Measurements from ENCODE around the gene SLC6A6.

Gene SLC6A6

GRCh38 chr3:14471016-14471415, 68.6 kb downstream of the SLC6A6 start:
- no peak for FAIRE-seq

DNA sequence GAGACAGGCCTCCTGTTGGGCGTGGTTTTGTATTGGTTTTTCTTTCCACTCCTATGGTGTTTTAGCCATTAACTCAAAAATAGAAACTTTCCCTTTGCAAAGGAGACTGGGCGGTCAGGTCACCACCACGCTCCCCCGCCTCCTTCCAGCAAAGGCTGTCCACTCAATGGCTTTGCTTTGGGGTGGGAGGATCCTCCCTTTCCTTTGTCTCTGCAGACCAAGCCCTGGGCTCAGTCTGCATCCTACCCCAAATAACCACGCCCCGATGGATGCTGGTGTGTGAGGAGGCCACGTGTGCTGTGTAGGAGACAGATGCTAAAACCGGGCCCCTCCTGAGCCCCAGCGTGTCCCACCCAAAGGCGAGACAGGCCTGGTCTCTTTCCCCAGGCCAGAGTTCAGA, 69.3 kb downstream of the SLC6A6 start:
- FAIRE-seq: no peak

- FAIRE-seq: no peak
Observed at GRCh38 chr3:14472471-14473351, 70.3 kb downstream of the SLC6A6 start.

- no peak for FAIRE-seq
Observed at GRCh38 chr3:14473411-14473891, 71.0 kb downstream of the SLC6A6 start.

DNA sequence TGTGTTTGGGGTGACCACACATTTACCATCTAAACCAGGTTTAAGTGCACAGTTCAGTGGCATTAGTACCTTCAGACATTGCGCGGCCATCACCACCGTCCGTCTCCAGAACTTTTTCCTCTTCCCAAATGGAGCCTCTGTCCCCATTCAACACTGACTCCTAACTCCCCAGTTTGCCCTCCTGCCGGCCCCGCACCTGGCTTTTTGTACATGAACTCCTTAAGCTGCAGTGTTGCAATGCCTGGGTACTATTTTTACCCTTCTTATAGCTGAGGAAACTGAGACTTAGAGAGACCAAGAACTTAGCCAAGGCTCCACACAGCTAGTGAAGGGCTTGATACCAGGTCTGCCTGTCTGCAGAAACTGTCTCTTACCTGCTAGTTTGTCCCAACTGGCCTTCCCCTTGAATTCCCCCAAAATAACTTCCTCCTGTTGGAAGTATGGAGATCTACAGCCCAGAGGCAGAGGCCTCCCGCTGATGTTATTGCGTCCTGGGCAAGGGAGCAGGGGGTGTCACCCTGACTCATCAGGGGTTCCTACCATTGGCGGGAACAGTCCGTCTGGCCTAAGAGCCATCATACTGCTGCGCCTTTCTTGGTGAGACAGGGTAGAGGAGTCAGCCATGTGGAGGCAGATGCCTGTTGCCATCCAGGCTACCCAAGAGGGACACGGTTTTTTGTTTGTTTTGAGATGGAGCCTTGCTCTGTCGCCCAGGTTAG, 72.1 kb downstream of the SLC6A6 start:
- FAIRE-seq: no peak

GRCh38 chr3:14475621-14476020, 73.2 kb downstream of the SLC6A6 start:
- FAIRE-seq: no peak

DNA sequence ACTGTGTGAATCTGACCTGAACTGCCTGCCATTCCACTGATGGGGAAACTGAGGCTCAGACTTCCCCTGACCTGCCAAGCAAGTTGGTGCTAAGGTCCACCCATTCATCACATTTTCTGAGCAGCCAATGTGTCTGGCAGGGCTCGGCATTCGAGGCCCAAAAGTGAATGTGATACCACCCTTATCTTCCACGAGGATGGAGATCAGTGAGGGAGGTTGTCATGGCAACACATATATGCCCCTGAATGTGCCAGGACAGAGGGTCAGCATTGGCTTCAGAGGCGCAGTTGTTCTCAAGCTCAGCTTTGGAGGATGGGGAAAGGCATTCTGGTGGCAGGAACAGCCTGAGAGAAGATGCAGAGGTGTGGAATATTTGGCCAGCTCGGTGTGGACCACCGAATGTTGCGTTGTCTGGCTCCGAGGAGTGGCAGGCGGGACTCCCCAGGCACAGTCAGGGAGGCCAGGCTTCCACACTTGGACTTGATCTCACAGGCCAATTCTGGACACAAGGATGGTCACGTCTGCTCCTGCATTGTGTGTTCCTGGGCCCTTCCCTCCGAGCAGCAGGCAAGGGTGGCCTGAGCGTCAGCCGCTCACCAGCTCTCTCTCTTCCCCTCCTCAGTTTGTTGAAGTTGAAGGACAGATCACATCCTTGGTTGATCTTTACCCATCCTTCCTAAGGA, 74.3 kb downstream of the SLC6A6 start:
- no peak for FAIRE-seq

DNA sequence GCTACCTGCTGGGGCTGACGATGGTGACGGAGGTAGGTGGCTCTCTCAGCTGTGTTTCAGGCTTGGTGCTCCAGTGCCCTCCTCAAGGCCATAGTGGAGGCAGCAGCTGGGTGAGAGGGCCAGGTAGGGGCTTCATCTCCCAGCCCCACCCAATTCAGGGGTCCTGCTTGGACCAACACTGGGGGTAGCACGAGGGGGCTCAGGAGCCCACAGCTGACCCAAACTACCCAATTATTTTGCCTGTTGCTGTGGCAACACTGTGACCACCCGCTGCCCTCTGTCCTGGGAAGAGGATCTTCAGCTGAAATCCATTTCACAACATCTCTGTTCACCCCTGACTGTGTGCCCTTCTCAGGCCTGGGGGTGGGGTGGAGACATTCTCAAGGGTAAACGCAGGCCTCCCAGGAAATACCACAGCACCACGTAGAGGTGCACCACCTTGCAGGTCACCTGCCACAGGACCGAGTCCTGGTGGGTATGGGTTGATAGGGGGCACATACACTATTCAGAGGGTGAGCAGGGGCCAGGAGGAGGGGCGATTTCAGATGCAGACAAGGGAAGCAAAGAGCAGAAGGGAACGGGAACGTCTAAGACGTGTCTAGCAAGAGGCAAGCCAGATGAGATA, 75.0 kb downstream of the SLC6A6 start:
- no peak for FAIRE-seq

- no peak for FAIRE-seq
Observed at GRCh38 chr3:14478956-14479550, 76.6 kb downstream of the SLC6A6 start.

GRCh38 chr3:14479591-14479990, 77.2 kb downstream of the SLC6A6 start:
- no peak for FAIRE-seq

DNA sequence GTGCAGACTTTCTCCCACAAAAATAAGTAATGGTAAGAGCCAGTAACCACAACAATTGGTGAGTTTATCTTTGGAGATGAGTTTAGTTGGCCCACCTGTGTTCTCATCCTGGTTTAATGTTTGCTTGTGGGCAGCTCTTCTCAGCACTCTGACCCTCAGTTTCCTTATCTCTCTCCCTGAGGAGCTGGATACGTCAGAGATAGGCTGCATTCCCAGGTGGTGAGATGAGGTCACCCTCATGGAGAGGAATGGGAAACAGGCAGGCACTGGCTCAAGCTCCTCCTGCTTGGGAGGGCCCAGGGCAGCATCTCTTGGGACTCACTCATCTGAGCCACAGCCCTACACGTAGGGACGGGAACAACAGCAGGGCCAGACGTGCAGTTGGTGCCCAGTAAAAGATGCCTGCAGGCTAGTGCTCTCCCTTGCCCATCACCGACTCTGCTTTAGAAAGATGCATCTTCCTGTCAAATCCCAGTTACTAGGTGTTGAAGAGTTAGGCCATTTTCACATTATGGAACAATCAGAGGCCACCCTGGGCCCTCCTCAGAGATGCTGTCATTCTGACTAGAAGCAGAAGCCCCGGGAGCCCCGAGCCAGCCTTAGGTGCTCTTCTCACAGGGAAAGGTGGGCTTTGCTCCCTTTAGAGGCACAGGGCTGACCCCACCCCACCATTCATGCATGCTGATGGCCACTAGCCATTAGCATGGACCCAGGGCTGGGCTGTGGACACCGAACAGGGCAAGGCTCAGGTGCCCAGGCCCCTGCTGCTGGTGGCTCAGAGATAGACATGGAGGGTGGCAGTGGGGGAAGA, 78.0 kb downstream of the SLC6A6 start:
- no peak for FAIRE-seq

- FAIRE-seq: no peak
Observed at GRCh38 chr3:14481018-14481645, 78.7 kb downstream of the SLC6A6 start.

- no peak for FAIRE-seq
Observed at GRCh38 chr3:14481646-14482036, 79.2 kb downstream of the SLC6A6 start.

- FAIRE-seq: no peak
Observed at GRCh38 chr3:14482271-14482721, 79.9 kb downstream of the SLC6A6 start.

DNA sequence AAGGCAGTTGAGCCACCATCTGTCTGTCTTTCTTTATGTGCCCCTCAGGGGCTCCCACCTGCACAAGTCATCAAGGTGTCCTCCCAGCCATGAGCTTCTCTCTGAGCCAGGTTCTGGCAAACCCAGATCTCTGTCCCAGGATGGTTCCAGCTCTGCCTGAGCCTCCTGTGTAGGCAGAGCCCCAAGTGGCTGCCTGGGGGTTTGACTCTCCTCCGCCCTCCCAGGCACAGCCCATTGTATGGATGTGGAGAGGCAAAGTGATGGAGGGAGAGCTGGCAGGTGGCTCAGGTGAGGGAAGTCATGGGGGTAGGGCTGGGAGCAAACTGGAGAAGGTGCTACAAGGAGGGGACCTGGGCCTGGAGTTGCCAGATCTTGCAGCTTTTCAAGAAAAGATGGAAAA, 80.9 kb downstream of the SLC6A6 start:
- no peak for FAIRE-seq

DNA sequence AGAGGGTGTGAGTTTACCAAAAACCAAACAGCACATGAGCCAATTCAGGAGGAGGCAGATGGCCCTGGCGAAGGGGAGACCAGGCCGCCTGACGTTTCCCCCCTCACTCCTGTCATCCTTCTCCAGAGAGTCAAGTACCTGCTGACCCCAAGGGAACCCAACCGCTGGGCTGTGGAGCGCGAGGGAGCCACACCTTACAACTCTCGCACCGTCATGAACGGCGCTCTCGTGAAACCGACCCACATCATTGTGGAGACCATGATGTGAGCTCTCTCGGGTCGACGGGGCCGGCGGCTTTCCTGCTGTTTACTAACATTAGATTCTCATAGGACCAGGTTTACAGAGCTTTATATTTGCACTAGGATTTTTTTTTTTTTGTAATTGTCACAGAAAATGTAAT, 82.3 kb downstream of the SLC6A6 start:
- no peak for FAIRE-seq

DNA sequence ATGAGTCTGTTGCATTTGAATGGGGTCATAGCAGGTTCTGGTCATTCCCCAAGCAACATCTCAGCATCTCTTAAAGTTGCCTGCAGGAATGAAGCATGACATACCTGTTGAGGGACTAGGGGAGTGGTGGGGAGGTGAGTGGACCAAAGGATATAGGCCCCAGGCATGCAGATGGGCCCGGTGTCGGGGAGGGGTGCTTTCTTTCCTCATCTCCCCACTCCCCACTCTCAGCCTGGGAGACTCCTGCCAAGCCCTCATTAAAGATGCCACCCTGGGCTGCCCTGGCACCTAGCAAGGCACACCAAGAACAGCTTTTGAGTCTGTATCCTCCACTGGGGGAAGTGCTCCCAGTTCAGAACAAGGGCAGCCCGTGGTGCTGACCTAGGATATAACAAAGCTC, 83.6 kb downstream of the SLC6A6 start:
- FAIRE-seq: no peak

GRCh38 chr3:14486460-14486859, 84.1 kb downstream of the SLC6A6 start:
- no peak for FAIRE-seq

- FAIRE-seq: no peak
Observed at GRCh38 chr3:14487086-14487485, 84.7 kb downstream of the SLC6A6 start.

DNA sequence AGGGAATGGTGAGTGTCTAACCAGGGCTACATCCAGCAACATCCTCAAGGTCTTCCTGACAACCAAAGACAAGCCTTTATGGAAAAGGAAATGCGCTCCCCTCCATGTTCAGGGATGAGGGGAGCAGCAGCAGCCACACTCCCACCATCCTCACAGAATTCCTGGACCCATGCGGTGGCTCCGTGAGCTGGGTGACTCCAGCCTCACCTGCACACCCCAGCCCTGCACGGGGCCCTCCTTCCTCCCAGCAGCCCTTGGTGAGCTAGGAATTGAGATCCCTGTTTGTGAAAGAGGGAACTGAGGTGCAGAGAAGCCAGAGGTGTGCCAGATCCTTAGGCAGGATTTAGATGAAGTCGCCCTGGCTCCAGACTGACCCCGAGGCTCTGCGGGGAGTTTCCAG, 85.4 kb downstream of the SLC6A6 start:
- no peak for FAIRE-seq
